GM06990 (cell line): Measurements from ENCODE around the gene PRKRA.

ENCODE experiments used
- DNase-seq: peaks from one replicate; pipeline ENCODE4 v3.0.0-alpha.2; 2011; ENCODE audit not compliant: insufficient read length; ENCODE audit errors: extremely low read depth
- H3K27me3 ChIP-seq: replicated peaks from 2 replicates; pipeline ENCODE4 v1.6.0; 2011; ENCODE audit warnings: low read length; ENCODE audit not compliant: control insufficient read depth, insufficient read depth
- H3K36me3 ChIP-seq: 2 replicates; pipeline ENCODE4 v1.5.1; 2011; ENCODE audit warnings: low read length; ENCODE audit not compliant: control insufficient read depth, insufficient read depth
- H3K4me3 ChIP-seq: replicated peaks from 2 replicates; pipeline ENCODE4 v1.5.1; 2011; ENCODE audit warnings: low read depth, mild to moderate bottlenecking, control low read depth, low read length
- TF ChIP-seq, protein P1 (sequence below): IDR thresholded peaks from 2 replicates; pipeline ENCODE4 v1.5.1; 2011; ENCODE audit warnings: low read length, control low read depth, mild to moderate bottlenecking, inconsistent platforms; ENCODE audit not compliant: insufficient read depth, poor library complexity, severe bottlenecking

PRKRA gene

DNA sequence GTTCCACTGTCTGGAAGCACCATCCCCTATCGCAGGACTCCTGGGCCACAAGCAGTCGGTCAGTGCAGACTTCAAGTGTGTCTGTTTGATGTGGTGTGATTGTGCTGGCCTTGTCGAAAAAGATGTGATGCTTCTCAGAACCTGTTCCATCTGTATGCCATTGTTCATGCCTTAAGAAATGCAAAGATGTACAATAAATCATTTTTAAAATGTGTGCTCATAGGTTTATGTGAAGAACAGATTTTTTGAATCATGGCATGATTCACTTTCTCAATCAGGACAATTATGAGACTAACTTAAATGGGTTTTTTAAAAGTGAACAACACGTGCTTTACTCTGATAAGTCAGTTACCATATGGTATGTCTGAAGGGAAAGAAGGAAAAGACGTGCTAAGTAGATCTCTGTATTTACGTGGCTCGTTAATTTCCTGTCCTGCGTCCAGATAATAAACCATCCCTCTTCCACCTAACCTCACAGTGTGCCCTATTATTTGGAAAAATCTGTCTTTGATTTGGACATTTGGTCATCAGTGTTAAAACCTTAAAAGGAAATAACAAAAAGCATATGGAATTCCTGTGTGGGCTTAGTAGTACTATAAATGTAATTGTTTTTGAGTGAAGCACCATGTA, 54.9 kb downstream of the PRKRA start:
- no peak for DNase-seq
- TF ChIP-seq, protein P1, sequence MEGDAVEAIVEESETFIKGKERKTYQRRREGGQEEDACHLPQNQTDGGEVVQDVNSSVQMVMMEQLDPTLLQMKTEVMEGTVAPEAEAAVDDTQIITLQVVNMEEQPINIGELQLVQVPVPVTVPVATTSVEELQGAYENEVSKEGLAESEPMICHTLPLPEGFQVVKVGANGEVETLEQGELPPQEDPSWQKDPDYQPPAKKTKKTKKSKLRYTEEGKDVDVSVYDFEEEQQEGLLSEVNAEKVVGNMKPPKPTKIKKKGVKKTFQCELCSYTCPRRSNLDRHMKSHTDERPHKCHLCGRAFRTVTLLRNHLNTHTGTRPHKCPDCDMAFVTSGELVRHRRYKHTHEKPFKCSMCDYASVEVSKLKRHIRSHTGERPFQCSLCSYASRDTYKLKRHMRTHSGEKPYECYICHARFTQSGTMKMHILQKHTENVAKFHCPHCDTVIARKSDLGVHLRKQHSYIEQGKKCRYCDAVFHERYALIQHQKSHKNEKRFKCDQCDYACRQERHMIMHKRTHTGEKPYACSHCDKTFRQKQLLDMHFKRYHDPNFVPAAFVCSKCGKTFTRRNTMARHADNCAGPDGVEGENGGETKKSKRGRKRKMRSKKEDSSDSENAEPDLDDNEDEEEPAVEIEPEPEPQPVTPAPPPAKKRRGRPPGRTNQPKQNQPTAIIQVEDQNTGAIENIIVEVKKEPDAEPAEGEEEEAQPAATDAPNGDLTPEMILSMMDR = no peak
- Histone ChIP-seq H3K27me3 (no peaks in the 10 kb centered on the region), H3K4me3 (no peak overlapping the region), H3K36me3 (no peaks in the 10 kb centered on the region)

GRCh38 chr2:178395295-178395694, 55.7 kb downstream of the PRKRA start:
- Histone ChIP-seq H3K27me3 (no peaks in the 10 kb centered on the region), H3K36me3 (no peaks in the 10 kb centered on the region), H3K4me3 (no peak overlapping the region)
- TF ChIP-seq, protein P1 = no peak
- DNase-seq = no peak

DNA sequence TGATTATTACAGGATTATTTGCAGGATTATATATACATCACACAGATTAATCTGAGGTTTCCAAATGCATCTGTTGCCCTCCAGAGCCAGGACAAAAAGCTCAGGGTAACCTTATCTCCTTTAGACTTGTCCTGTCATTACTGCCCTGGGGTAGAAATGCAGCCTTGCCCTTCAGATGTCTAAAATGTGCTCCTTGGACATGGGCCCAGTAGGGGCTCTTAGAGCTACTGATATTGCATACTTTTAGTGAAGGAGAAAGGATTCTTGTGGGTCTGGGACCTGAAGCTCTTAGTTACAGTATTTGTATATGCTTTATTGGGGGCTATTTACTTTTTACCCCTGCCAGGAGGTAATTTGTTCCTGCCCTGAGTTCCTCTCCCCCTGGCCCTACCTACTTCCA, 56.1 kb downstream of the PRKRA start:
- H3K36me3 ChIP-seq = no peaks in the 10 kb centered on the region
- TF ChIP-seq, protein P1 = no peak
- H3K27me3 ChIP-seq = no peaks in the 10 kb centered on the region
- DNase-seq = no peak
- H3K4me3 ChIP-seq = no peak overlapping the region

- DNase-seq = no peak
- no peak overlapping the region for H3K4me3 ChIP-seq
- no peaks in the 10 kb centered on the region for H3K36me3 ChIP-seq
- TF ChIP-seq, protein P1 = no peak
- no peaks in the 10 kb centered on the region; the same call in 1 of the 2 replicates for H3K27me3 ChIP-seq
These were observed 58.8 kb downstream of the PRKRA start for GRCh38 chr2:178392215-178392614.

GRCh38 chr2:178391701-178392100, 59.3 kb downstream of the PRKRA start:
- TF ChIP-seq, protein P1 = no peak
- H3K27me3 ChIP-seq = no peaks in the 10 kb centered on the region; the same call in 1 of the 2 replicates
- DNase-seq = no peak
- no peak overlapping the region for H3K4me3 ChIP-seq
- H3K36me3 ChIP-seq = no peaks in the 10 kb centered on the region

DNA sequence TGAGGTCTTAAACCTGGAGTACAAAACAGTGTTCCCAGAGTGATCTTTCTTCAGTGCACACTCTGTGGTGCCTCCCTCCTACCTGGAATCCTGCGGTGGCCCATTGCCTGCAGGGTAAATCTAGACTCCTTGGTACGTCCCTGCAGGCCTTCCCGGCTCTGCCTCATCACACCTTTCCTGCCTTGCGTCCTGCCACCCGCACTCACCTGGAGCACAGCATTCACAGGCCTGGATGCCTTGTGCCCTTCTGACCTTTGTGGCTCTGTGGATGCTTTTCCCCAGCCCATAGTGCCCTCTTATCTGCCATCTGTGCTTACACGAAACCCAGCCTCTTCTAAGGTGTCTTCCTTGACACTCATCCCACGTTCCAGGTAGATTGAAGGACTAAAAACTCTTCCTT, 62.7 kb downstream of the PRKRA start:
- TF ChIP-seq, protein P1 = no peak
- no peaks in the 10 kb centered on the region; the same call in 1 of the 2 replicates for H3K27me3 ChIP-seq
- DNase-seq = no peak

More for the DNA sequence above, 62.7 kb downstream of the PRKRA start:
- Histone ChIP-seq H3K4me3 (no peak overlapping the region), H3K36me3 (no peaks in the 10 kb centered on the region)
